ENCODE data around the gene IQGAP2.

Gene IQGAP2

DNA sequence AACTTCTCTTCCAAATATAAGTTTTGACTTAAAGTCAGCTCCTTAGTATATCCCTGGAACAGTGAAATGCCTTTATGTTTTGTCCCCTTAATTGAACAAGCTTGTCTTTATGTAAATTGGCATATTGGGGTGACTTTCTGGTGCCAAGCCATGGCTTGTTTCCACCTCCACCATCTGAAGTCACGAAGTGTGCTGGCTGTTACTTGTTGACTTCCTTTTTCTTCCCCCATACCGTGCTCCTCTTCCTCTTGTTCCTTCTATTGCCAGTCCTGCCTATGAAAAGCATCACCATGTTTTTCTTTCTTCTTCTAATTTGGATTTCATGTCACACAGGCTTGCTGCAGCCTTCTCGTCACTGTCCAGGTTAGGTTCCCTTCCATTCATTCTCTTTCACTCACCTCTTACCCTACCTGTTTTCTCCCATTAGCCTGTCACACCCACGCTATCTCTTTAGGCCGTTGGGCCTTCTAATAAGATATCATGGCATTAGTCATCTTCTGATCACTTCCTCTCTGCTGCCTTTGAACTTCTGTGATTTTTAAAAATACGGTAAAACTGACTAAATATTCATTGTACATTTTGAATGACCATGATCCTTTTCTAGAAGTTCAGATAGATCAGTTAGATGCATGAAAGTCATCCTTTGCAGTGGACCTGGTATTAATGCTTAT is 48.1 kb downstream of the IQGAP2 start:
- no peak for DNase-seq

DNA sequence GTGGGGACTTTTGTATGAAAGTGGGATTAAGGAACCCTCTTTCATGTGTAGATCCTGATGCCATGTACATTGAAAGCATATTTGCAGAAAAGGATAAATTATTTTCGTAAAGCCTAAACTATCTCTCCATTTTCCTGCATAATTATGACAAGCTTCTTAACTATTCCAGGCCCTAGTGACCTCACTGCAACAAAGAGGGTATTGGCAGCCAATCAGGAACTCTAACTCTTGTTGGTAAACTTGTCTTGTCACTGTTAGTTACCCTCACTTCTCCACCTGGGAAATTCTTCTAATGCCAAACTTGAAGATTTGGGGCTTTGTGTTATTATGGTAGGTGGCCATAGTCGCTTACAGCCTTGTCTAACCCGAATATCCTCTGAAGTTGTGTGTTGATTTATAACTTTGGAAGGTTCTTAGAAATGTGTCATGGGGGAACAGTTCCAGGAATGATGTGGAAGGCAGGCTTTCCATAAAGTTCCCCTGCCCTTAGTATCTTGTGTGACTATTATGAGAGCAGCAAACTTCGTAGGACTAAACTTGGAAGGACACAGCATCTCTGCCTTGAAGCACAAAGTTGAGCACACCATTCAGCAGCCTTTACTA is 52.5 kb downstream of the IQGAP2 start:
- no peak for DNase-seq

DNA sequence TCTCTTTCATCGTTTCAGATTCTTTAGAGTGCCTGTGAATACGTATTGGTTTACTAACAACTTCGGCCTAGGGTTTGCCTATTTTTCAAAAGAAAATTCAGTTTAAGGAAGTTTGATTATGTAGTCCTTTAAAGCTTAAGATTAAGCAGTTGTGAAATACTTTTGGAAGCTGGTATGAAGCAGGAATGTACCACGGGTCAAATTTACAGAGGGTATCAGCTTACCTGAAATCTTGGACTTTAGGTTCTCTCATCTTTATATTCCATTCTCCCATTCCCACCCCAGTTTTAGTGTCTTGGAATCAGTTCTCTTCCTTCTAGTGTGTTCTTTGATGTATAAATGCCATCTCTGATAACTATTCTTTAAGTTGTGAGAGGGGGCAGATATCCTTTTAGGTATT is 53.2 kb downstream of the IQGAP2 start:
- no peak for DNase-seq

DNA sequence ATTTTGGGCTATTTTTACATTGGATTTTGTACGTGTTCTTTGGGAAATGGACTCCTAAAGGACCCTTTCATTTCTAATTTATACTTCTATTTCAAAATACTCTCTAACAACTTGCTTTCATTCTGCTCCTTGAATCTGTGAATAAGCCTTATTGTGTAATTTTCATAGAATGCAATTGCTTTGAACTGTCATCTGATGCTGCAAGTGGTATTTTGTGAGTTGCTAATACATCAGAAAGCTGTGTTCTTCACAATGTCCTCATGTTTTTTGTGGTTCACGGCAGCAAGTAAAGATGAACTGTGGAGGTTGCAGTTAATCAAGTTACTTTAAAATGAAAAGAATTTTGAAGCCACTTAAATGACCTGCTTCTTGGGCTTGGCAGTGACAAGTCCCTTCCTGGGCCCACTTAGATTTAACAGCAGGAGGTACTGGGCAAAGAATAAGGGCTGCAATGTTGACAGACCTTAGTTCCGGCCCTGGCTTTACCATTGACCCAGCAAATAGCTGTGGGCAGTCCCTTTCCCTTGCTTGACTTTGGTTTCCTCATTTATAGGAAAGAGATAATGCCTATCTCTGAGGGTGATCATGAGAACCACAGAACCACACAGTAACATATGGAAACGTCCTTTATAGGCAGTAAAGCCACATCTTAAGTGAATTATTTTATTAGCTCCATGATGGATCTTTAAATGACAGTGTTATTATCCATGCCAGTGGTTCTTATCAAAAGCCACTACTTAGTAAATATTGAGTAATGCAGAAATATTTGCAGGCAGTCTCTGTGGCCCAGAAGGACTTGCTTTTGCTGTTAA is 54.8 kb downstream of the IQGAP2 start:
- no peak for DNase-seq

DNA sequence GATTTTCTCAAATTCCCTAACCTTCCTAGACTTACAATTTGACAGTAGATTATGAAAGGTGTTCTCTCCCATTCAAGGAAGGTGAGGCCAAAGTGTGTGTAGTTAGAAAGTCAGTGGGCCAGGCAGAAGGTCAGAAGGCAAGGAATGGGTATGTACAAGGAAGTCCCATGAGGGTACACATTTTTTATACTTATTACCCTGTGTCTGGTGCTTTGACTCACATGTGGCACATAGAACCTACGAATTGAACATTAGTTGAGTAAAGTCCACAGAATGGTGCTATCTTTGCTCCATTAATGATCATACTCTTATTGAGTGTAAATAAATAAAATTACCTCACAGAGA is 55.4 kb downstream of the IQGAP2 start:
- no peak for DNase-seq

DNA sequence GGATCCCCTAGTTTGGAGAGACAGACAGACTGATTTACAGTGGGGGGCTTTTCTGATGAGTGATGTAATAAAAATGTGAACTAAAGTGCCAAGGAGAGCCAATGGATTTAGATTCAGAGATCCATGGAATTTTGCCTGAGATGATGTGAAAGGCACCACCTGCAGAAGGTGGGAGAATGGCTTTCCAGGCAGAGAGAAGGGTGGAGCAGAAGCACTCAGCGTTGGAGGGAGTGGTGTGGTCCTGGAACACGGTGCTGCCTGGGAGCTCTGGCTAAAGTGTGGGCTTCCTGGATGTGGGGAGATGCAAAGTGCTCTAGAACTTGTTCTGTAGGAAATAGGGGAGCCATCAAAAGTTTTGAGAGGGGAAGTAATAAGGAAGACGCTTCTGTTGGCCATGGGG is 57.0 kb downstream of the IQGAP2 start:
- DNase-seq = no peak

DNA sequence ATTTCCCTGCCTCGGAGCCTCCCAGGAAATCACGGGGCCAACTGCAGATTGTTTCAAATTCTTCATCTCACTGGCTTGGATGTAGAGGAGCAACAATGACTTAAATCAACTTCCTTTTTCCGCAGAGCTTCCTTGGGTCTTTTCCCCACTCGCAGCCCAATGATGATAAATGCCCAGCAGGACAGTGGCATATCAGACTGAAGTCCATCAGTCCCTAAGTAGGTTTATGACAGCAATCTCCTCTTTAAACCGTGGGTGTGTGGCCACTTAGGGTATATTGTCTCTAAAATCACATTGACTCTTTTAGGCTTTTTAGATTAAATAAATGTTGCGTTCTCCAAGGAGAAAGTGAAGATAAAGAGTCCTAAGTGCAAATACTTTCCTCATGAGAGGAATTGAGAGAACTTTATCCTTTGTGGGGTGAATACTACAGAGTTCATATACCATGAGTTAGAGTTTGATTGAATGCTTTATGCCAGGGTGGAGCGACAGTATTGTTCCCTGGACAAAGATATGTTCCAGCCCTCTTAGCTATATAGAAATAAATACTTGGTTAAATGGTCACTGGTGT is 59.1 kb downstream of the IQGAP2 start:
- DNase-seq = no peak

DNA sequence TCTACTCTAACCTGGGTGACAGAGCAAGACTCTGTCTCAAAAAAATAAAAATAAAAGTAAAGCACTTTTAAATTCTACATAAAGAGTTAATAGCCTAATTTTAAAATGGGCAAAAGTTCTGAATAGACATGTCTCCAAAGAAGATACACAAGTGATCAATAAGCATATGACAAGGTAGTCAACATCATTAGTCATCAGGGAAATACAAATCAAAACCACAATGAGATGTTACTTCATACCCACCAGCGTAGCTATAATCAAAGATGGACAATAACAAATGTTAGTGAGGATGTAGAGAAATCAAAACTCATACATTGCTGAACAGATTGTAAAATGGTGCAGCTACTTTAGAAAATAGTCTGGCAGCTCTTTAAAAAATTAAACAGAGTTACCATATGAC is 64.1 kb downstream of the IQGAP2 start:
- DNase-seq = no peak

DNA sequence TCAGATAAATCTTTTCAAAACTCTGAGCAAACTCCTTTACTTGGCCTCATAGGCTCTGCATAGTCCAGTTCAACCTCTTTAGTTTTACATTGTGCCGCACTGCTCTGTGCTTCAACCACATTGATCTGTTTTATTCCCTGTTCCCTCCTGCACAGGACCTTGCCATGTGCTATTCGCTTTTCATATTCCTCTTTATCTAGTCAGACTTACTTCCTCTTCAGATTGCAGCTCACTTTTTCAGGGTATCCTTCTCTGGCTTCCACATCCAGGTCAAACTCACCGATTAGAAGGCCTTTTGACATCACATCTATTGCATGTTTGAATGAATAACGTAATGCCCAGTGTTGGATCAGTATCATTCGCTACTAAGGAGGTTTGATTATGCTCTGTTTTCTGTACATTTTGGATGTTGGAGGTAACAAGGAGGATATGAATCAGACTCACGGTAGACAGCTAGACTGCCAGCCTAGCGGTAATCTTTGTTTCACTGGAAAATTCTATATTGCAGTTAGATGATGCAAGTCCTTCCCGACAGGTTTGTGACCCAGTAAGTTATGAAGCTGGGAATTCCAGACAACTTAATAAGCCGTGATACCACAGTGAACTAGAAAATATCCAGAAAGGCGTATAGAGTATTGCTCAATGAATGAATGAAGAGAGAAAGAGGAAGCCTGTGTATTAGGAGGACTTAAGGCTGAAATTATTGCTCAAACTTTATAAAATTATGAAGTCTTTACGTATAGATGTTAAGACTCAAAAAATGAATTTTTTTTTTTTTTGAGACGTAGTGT is 65.7 kb downstream of the IQGAP2 start:
- no peak for DNase-seq

DNA sequence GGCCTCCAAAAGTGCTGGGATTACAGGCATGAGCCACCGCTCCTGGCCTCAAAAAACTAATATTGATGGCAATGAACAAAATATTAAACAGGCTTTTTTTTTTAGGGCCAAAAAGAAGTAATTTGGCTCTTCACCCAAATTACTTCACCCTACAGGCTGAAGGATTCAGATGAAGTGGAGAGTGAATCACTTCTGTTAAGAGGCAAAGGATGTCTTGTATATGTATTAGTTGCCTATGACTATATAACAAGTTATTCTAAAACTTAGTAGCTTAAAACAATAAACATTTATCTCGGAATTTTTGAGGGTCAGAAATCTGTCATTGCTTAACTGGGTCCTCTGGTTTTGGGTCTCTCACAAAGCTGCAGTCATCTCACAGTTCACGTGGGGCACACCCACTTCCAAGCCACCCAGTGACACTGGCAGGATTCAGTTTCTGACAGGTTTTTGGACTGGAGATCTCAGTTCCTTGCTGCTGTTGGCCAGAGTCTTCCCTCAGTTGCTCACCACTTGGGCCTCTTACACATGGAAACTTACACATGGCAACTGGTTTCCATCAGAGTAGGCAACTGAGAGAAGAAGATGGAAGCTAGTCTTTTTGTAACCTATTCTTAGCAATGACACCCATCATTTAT is 66.7 kb downstream of the IQGAP2 start:
- DNase-seq = no peak

DNA sequence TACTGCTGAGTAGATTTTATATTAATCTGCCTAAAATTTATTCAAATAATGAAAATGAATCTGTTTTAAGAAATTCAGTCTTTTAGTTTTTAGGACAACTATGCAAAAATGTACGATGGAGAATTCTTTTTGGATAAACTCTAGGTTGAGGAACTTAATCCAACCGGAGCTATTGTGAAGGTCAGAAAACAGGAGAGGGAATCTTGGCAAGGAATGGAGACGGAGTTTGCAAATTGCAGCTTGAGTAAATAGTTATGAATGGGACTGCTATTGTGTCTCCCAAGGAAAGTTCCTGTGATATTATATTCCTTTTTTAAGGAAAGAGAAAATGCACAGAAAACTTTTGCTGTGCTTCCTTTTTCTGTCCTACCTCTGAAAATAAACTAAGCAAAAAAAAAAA is 67.9 kb downstream of the IQGAP2 start:
- no peak for DNase-seq

DNA sequence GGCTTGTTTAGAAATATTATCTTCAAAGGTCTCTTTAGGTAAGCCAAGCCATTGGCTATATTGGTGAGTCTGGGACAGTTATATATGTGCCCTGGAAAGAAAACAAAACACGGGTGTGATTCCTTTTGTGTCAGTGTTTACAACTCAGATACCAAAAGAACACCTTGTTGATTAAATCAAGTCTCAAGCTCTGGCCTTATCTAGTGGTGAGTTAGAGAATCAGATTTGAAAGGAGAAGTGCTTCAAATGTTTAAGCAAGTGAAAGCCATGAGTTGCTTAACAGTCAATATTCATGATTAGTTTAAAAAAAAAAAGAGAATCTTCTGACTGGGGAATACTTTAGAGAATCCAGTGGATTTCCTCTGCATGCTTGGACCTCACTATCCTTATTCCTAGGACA is 68.3 kb downstream of the IQGAP2 start:
- DNase-seq = no peak

DNA sequence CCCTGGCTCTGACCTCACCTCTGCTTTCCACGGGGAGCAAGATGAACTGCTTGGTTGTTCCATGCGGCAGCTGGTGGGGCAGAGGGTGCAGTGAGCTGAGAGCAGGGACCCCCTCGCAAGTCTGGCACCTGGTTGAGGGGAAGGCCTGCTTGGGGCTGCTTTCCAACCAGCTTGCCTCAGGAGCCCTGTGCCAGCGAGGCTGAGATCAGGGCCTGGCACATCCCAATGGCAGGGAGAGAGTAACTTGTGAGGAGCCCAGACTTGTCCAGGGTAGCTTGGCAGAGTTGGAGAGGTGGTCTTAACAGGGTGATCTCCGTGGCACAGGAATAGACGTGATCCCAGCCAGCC is 68.9 kb downstream of the IQGAP2 start:
- no peak for DNase-seq

DNA sequence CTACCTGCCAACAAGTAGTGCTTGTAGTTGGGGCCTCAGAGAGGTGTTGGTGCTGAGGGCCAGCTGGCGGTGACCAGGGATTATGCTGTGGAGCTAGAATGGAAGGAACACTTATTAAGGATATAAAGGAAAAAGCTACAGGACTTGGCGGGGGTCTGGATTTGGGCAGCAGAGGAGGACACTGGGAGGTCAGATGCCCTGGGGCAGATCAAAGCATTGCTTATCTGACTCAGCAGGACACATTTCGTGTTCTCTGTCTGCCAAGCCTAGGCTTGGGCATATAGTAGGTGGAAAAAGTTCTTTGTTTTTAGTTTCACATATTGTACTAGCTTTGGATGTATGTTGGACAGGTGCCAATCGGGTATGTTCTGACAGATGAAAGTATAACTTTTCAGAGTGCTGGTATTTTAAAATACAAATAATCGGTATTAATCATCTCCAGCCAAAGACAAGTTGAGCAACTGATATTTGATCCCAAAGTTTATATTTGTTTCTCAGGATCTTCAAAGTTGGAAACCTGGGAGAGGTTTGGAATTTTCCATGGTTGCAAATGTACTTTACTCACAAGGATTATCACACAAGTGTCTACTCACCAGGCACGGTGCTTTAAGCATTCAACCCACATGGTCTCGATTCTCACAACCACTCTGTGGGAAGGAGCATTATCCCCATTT is 69.4 kb downstream of the IQGAP2 start:
- no peak for DNase-seq

DNA sequence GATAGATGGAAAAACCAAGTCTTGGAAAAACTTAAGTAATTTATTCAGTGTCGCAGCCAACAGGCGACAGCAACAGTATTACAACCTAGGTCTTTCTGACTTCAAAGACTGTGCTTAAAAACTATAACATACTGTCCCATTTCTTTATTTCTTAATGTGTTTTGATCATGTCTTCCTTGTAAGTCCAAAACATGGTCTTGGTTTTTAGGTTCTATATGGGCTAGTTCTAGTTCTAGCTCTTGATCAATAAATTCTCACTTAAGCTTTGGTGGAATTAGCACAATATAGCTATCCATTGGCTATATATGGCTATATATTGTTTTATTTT is 69.9 kb downstream of the IQGAP2 start:
- no peak for DNase-seq

DNA sequence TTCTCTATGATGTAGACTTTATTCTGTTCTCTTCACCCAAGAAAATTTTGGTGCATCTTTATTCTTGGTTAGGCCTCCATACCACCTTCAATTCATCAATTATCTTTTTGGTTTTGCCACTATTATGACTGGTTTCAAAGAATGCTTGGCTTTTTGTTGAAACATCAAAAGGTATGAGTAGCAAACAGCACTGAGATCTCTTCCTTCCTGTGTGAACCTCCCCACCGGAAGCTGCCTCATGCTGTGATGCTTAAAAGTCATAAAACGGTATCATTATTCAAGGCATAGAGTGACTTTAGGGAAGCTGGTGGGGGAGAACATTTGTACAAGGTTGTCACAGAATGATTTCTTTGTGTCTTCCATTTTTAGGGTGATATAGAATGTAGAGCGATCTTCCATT is 70.6 kb downstream of the IQGAP2 start:
- DNase-seq = peak; percentile 67

DNA sequence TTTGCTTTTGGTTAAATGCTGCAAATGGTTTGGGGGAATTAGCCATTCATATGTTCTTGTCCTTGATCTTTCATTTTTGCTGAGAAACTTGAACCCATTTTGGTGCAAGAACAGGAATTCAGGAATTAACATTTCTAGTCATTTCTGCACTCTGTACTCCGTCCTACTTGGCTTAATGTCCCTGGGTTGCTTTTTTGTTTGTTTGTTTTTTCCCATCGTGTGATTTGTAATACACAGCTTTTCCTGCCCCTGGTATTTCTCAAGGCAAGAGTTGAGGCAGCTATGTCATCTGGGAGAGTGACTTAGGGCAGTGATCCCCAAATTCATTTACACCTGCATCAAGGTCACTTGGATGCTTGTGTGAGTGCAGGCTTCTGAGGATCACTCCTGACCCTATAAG is 71.3 kb downstream of the IQGAP2 start:
- no peak for DNase-seq

DNA sequence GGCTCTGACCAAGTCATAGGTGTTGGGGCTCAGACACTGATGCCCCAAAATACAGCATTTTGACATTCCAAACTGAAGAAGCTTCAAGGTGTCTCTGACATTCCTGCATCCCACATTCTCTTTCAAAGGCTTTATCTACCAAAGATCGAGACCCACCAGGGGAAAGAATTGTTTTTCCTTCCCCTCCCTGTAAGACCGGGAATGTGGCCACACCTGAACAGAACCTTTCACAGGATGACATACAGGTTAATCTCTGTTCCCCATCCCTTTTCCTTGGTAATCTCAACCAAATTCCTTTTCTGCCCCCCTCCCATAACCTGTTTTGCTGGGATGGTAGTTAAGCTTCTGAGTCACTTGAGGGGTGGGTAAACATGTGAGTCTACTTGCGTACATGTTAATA is 72.3 kb downstream of the IQGAP2 start:
- DNase-seq = no peak

DNA sequence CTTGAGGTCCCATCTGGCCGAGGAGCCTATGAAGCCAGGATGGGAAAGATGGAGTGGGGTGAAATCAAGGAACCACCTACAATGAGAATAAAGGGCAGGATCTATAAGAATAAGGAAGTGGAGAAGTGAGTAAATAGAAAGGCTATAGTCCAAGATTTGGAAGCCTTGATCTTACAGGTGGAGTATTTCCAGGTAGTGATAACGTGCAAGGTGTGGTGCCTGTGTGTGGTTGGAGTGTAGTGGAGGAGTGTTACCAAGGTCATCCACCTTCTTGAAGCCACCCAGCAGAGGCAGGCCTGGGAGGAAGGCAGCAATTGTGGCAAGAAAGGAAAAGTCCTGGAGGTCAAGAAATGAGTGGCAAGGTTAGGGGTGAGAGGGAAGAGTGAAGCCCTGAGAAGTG is 72.9 kb downstream of the IQGAP2 start:
- no peak for DNase-seq

DNA sequence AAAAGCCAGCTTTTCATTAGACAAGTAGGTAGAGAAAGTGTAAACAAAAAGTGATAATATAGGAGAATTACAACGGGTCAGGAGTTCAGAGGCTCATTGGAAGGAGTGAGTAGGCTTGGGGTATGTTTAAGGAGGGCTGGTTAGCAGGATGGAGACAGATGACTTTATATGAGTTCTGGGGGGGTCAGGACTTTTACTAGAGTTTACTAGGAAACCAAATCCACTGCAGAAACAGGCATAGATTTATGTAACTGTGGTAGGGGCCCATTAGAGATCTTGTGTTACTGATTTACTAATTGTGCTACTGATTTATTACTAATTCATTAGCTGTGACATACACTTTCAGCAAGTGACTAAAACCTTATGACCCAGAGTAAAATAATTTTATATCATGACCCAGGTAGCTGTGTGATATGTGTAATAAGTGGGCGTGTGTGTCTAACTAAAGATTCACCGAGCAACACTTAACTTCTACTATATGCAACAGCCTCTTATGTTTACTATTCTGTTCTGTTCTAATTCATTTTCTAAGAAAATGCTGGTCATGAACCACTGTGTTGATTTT is 73.5 kb downstream of the IQGAP2 start:
- no peak for DNase-seq

DNA sequence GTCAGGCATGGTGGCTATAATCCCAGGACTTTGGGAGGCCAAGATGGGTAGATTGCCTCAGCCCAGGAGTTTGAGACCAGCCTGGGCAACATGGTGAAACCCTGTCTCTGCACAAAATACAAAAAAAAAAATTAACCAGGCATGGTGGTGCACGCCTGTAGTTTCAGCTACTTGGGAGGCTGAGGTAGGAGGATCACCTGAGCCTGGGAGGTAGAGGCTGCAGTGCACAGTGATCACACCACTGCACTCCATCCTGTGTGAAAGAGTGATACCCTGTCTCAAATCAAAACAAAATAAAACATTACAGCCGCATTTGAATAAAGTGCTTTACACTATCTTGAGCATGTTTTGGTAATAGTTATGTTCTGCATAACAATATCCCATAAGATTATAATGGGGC is 74.0 kb downstream of the IQGAP2 start:
- DNase-seq = no peak

DNA sequence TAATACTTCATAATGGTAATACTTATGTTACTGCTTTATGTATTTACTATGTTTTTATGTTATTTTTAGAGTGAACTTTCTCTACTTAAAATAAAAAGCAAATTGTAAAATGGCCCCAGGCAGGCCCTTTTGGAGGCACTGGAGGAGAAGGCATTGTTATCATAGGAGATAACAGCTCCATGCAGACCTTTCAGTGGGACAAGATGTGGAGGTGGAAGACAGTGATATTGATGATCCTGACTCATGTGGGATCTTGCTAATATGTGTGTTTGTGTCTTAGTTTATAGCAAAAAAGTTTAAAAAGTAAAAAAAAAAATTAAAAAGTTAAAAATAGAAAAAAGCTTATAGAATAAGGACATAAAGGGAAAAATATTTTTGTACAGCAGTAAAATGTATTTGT is 74.5 kb downstream of the IQGAP2 start:
- no peak for DNase-seq
